Measurements from ENCODE around the gene TRMT61A. TPM values are rescaled to one million over a fixed set of nuclear protein-coding genes. Genes with fewer than 3 reads are reported as not detected.

The TRMT61A gene
- total and polyA plus RNA-seq, 12 donors, result 2.9 to 14.7 (median 4.0) TPM

GRCh38 chr14:103521951-103522563, 6.9 kb upstream of the TRMT61A start:
- intact Hi-C loops (cut with DNase I), result no loop called here
- H3K36me3 ChIP-seq, result no peaks in the 10 kb centered on the region
- peaks cover 0 to 42% (median 0%) of the 10 kb centered on the region in 7 donors for H3K27me3 ChIP-seq
- H3K4me1 ChIP-seq, result peaks cover 34 to 85% (median 67%) of the 10 kb centered on the region in 9 donors
- peak overlapping the region; percentile 48 to 63 (median 60) for H3K4me3 ChIP-seq
- peak in 1 of 8 donors; percentile 3 for ATAC-seq
- H3K9me3 ChIP-seq, result no peaks in the 10 kb centered on the region
- peak overlapping the region; percentile 50 to 87 (median 74) for H3K27ac ChIP-seq
- no peak for TF ChIP-seq CTCF (IDR thresholded peaks at IDR 0.05)
- WGBS, 2 donors, result 0 to 1% methylated on average over 64 to 74 of the region's 74 CpGs
- DNase-seq, result peak in 1 of 2 donors; percentile 44

GRCh38 chr14:103522649-103523574, 6.1 kb upstream of the TRMT61A start, which contains the start of gene CKB:
CKB (minus strand) TSS chr14:103522830; CDS start chr14:103522493, 337 bp downstream.
- no peaks in the 10 kb centered on the region for H3K36me3 ChIP-seq
- WGBS, 2 donors, result 3% methylated on average over 71 to 107 of the region's 107 CpGs
- H3K4me1 ChIP-seq, result peaks cover 31 to 84% (median 69%) of the 10 kb centered on the region in 9 donors
- intact Hi-C loops (cut with DNase I), result no loop called here
- peak in 6 of 8 donors; percentile 6 to 43 (median 24) for ATAC-seq
- DNase-seq, result peak; percentile 59 to 80
- H3K4me3 ChIP-seq, result peak within 1 kb of the TSS; percentile 48 to 63 (median 60)
- peak within 1 kb of the TSS; percentile 50 to 87 (median 74) for H3K27ac ChIP-seq
- peaks cover 0 to 42% (median 0%) of the 10 kb centered on the region in 7 donors for H3K27me3 ChIP-seq
- no peaks in the 10 kb centered on the region for H3K9me3 ChIP-seq
- TF ChIP-seq CTCF (IDR thresholded peaks at IDR 0.05), result no peak

GRCh38 chr14:103523575-103523954, 5.4 kb upstream of the TRMT61A start:
- Histone ChIP-seq H3K27me3 (peaks cover 0 to 42% (median 0%) of the 10 kb centered on the region in 7 donors), H3K36me3 (no peaks in the 10 kb centered on the region), H3K4me3 (peak overlapping the region in 1 of 10 donors; percentile 59), H3K27ac (peak overlapping the region in 1 of 10 donors; percentile 82), H3K9me3 (no peaks in the 10 kb centered on the region), H3K4me1 (peaks cover 27 to 84% (median 69%) of the 10 kb centered on the region in 9 donors)
- ATAC-seq (no peak), DNase-seq (no peak)
- intact Hi-C loops (cut with DNase I), result no loop called here
- TF ChIP-seq CTCF (IDR thresholded peaks at IDR 0.05), result no peak
- 45 to 46% methylated on average over 10 of the region's 10 CpGs for WGBS, 2 donors
